Measurements from ENCODE around the gene UPK3B. TPM values are rescaled to one million over a fixed set of nuclear protein-coding genes. Genes with fewer than 3 reads are reported as not detected.
"Not testable (repeated sequence)": the region's sequence is repeated elsewhere in the genome, so short reads cannot be mapped to it uniquely, and the experiment has no call there.

Gene UPK3B
- total RNA-seq, 1 donor from 2014 or later = 4.7 TPM

- H3K27me3 Mint-ChIP-seq; H3K27ac Mint-ChIP-seq; DNase-seq (ENCODE audit: low spot score, unreplicated experiment); H3K9me3 Mint-ChIP-seq (ENCODE audit: low read depth); H3K36me3 Mint-ChIP-seq (ENCODE audit: insufficient read depth); H3K4me1 Mint-ChIP-seq (ENCODE audit: low read depth); H3K4me3 Mint-ChIP-seq (ENCODE audit: low read depth): not testable (repeated sequence)
Measured at GRCh38 chr7:76479628-76480027, 30.7 kb upstream of the UPK3B start.

DNA sequence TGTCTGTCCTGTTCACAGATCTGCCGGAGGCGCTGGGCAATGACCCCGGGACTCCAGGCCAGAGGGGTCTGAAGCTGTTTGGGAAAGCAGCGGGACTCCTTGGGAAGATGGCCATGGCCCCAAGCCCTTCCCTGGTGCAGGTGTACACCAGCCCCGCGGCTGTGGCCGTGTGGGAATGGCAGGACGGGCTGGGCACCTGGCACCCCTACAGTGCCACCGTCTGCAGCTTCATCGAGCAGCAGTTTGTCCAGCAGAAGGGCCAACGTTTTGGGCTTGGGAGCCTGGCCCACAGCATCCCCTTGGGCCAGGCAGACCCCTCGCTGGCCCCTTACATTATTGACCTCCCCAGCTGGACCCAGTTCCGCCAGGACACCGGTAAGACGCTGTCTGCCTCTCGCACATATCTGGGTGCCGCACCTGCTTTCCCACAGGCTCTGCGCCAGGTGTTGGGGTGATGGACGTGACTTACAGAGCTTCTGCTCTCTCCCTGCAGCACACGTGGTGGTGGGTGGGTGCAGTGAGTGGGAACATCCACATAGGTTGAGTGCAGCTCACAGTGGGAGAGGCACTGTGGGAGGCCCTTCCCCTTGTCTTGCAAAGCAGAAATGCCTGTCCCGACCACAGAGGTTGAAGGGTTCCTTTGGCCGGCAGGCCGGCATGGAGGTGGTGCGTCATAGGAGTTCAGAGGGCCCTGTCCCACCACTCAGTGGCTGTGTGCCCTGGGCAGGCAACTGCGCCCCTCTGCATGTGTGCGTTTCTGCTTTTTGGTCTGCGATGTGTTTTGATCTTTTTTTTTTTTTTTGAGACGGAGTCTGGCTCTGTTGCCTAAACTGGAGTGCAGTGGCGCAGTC is 29.7 kb upstream of the UPK3B start:
- DNase-seq (ENCODE audit: low spot score, unreplicated experiment); H3K9me3 Mint-ChIP-seq (ENCODE audit: low read depth); H3K36me3 Mint-ChIP-seq (ENCODE audit: insufficient read depth); H3K4me1 Mint-ChIP-seq (ENCODE audit: low read depth); H3K27me3 Mint-ChIP-seq; H3K4me3 Mint-ChIP-seq (ENCODE audit: low read depth); H3K27ac Mint-ChIP-seq: not testable (repeated sequence)

GRCh38 chr7:76482660-76483059 is 27.7 kb upstream of the UPK3B start:
- H3K4me1 Mint-ChIP-seq (ENCODE audit: low read depth); H3K36me3 Mint-ChIP-seq (ENCODE audit: insufficient read depth); H3K27me3 Mint-ChIP-seq; DNase-seq (ENCODE audit: low spot score, unreplicated experiment); H3K4me3 Mint-ChIP-seq (ENCODE audit: low read depth); H3K27ac Mint-ChIP-seq; H3K9me3 Mint-ChIP-seq (ENCODE audit: low read depth): not testable (repeated sequence)

GRCh38 chr7:76483081-76483480 is 27.3 kb upstream of the UPK3B start:
- not testable (repeated sequence) for H3K36me3 Mint-ChIP-seq (ENCODE audit: insufficient read depth); H3K27me3 Mint-ChIP-seq; H3K9me3 Mint-ChIP-seq (ENCODE audit: low read depth); H3K27ac Mint-ChIP-seq; DNase-seq (ENCODE audit: low spot score, unreplicated experiment); H3K4me3 Mint-ChIP-seq (ENCODE audit: low read depth); H3K4me1 Mint-ChIP-seq (ENCODE audit: low read depth)

DNA sequence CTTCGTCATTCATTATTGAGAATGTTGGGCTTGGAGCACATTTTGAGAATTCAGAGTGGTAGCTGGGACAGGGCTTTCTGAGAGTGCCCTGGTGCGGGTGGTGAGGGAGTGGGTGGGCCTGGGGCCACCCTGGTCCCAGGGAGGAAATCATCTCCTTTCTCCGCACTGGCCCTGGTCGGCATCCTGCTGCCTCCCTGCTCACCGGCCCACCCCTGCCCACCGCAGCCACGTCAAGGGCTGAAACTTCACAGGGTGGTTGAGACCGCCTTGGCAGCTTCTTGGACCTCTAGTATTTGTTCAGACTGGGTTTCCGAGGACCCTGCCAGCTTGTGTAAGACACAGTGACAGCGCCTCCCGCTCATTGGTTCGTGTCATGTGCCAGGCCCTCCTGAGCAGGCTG is 25.9 kb upstream of the UPK3B start:
- not testable (repeated sequence) for H3K9me3 Mint-ChIP-seq (ENCODE audit: low read depth); H3K4me1 Mint-ChIP-seq (ENCODE audit: low read depth); H3K27me3 Mint-ChIP-seq; DNase-seq (ENCODE audit: low spot score, unreplicated experiment); H3K27ac Mint-ChIP-seq; H3K4me3 Mint-ChIP-seq (ENCODE audit: low read depth); H3K36me3 Mint-ChIP-seq (ENCODE audit: insufficient read depth)

DNA sequence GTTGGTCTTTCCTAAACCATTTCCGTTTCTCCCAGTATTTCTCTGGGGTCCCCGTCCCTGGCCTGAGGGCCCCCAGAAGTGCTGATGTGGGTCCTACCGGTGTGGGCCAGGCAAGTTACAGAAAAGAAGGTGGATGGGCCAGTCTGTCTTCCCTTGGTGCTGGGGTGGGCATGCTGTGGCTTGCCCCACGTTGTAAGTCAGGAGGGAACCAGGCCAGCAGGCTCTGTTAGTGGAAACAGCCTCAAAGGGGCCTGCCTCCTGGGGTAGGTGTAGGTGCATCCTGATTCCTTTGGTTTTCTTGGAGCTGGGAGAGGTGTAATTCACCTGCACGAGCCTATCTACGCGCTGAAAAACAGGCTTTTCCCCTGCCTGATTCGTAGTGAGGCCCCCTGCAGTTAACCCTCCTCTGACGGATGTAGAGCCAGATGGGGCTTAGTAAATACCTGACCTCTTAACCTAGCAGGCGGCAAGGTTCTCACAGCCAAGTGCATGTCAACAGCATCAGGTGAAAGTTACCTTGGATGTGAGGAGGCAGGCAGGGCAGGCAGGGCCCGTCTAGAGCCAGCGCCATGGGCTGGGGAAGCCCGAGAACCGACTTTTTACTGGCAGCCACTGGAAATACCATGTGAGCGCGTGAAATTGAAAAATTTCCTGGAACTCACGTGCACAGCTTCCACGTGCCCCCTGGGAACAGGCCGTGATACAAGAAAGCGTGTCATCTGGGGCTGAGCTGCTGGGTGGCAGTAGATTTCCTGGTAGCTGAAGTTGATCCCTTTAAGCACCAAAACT is 24.3 kb upstream of the UPK3B start:
- H3K4me3 Mint-ChIP-seq (ENCODE audit: low read depth); H3K4me1 Mint-ChIP-seq (ENCODE audit: low read depth); H3K27ac Mint-ChIP-seq; H3K9me3 Mint-ChIP-seq (ENCODE audit: low read depth); H3K27me3 Mint-ChIP-seq; DNase-seq (ENCODE audit: low spot score, unreplicated experiment); H3K36me3 Mint-ChIP-seq (ENCODE audit: insufficient read depth): not testable (repeated sequence)

- not testable (repeated sequence) for H3K4me1 Mint-ChIP-seq (ENCODE audit: low read depth); H3K27ac Mint-ChIP-seq; DNase-seq (ENCODE audit: low spot score, unreplicated experiment); H3K27me3 Mint-ChIP-seq; H3K9me3 Mint-ChIP-seq (ENCODE audit: low read depth); H3K4me3 Mint-ChIP-seq (ENCODE audit: low read depth); H3K36me3 Mint-ChIP-seq (ENCODE audit: insufficient read depth)
Measured at GRCh38 chr7:76486618-76487017, 23.7 kb upstream of the UPK3B start.

DNA sequence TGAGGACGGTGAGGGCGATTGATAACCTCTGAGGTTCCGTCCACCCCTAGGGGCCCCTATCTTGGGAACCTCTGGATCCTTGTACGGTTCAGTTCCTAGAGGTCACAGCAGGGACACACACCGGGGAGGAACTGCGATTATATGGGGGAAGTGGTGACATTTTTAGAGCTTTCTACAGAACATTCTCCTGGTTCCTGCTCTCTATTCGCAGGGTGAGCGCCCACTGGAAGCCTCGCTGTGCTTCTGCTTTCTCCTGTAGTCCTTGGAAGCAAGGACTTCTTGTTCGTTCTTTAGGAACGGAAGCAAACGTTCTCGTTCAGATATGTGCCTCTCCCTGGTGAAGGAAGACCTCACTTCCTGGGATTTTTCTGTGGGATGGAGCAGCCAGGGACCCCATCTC is 22.4 kb upstream of the UPK3B start:
- H3K4me3 Mint-ChIP-seq (ENCODE audit: low read depth); DNase-seq (ENCODE audit: low spot score, unreplicated experiment); H3K4me1 Mint-ChIP-seq (ENCODE audit: low read depth); H3K27ac Mint-ChIP-seq; H3K27me3 Mint-ChIP-seq; H3K9me3 Mint-ChIP-seq (ENCODE audit: low read depth); H3K36me3 Mint-ChIP-seq (ENCODE audit: insufficient read depth): not testable (repeated sequence)

DNA sequence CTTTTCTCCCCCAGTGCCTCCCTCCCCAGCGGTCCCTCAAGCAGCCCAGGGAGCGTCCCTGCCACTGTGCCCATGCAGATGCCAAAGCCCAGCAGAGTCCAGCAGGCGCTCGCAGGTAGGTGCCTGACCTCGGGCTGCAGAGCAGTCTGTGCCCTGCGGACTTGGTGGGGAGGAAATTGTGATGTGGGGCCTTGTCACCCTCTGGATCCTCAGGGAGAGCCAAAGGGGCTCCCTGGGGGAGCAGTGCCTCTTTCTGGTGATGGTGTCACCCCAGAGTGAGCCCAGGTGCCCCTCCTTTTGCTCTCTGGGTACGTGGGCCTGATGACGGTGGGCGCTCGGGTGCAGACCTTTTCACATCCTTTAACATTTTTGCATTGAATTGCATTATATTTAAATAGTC is 18.2 kb upstream of the UPK3B start:
- H3K4me3 Mint-ChIP-seq (ENCODE audit: low read depth) = not testable (repeated sequence)

GRCh38 chr7:76495717-76496116 is 14.6 kb upstream of the UPK3B start:
- H3K27me3 Mint-ChIP-seq; H3K27ac Mint-ChIP-seq; H3K4me3 Mint-ChIP-seq (ENCODE audit: low read depth); H3K9me3 Mint-ChIP-seq (ENCODE audit: low read depth); H3K36me3 Mint-ChIP-seq (ENCODE audit: insufficient read depth); H3K4me1 Mint-ChIP-seq (ENCODE audit: low read depth); DNase-seq (ENCODE audit: low spot score, unreplicated experiment): not testable (repeated sequence)

More for the DNA sequence above, 18.2 kb upstream of the UPK3B start:
- H3K4me1 Mint-ChIP-seq (ENCODE audit: low read depth); H3K27me3 Mint-ChIP-seq; H3K36me3 Mint-ChIP-seq (ENCODE audit: insufficient read depth); H3K9me3 Mint-ChIP-seq (ENCODE audit: low read depth); DNase-seq (ENCODE audit: low spot score, unreplicated experiment); H3K27ac Mint-ChIP-seq: not testable (repeated sequence)

DNA sequence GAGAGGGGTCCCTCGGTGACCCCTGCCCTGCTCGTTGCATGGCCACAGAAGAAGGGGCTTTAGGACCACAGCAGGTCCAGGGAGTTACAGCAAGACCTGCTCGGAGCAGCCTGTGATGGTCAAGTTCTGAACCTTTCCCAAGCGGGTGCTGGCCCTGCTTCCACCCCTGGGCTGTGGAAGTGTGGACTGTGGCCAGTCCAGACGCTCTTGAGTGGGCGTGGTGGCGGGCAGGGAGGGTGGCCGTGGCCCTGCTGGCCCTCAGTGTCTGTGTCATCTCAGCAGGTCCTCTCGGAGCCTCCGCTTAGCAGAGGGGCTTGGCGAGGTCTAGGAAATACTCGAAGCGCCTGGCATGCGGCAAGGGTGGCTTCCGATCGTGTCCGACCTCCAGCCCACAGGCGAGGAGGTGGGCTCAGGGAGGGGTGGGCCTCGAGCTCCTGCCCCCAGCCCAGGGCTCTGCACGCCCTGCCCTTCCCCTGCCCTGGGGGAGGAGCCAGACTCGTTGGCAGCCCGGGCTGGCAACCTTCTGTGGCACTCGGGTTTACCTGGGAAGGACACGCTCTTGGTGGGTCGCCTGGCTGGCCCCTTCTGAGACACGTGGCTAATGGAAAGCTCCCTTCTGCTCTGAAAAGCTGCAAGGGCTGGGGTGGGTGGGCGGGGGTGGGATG is 12.3 kb upstream of the UPK3B start:
- not testable (repeated sequence) for H3K36me3 Mint-ChIP-seq (ENCODE audit: insufficient read depth); DNase-seq (ENCODE audit: low spot score, unreplicated experiment); H3K9me3 Mint-ChIP-seq (ENCODE audit: low read depth); H3K27me3 Mint-ChIP-seq; H3K4me1 Mint-ChIP-seq (ENCODE audit: low read depth); H3K27ac Mint-ChIP-seq; H3K4me3 Mint-ChIP-seq (ENCODE audit: low read depth)

DNA sequence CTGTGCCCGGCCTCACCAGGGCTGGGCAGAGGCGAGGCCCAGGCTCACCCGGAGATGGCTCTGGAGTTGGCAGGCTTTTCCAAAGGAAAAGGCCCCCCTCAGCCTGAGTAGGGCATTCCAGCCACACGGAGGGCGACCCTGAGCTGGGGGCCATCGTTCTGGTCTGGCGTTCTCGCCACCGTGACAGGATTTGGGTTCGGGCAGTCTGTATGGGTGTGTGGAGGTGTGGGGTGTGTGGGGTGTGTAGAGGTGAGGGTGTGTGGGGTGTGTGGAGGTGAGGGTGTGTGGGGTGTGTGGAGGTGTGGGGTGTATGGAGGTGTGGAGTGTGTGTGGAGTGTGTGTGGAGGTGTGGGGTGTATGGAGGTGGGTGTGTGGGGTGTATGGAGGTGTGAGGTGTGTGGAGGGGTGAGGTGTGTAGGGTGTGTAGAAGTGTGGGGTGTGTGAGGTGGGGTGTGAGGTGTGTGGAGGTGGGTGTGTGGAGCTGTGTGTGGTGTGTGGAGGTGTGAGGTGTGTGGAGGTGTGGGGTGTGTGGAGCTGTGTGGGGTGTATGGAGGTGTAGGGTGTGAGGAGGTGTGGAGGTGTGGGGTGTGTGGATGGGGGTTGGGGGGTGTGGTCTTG is 11.7 kb upstream of the UPK3B start:
- H3K4me1 Mint-ChIP-seq (ENCODE audit: low read depth); H3K27me3 Mint-ChIP-seq; DNase-seq (ENCODE audit: low spot score, unreplicated experiment); H3K27ac Mint-ChIP-seq; H3K36me3 Mint-ChIP-seq (ENCODE audit: insufficient read depth); H3K9me3 Mint-ChIP-seq (ENCODE audit: low read depth); H3K4me3 Mint-ChIP-seq (ENCODE audit: low read depth): not testable (repeated sequence)
